Activated CD4-positive, CD25-positive, alpha-beta regulatory T cell treated with anti-CD3 and anti-CD28 coated beads, Interleukin-2, amount 50 U/mL, for 72 hours (primary cell): ENCODE data around the gene ETNPPL.

Experiments
- DNase-seq: peaks from one replicate; pipeline ENCODE4 v3.0.0; 2021

The ETNPPL gene

GRCh38 chr4:108693819-108694218 lies 69.0 kb downstream of the ETNPPL start:
- DNase-seq = no peak

GRCh38 chr4:108693211-108693610 lies 69.6 kb downstream of the ETNPPL start:
- no peak for DNase-seq
